HCT116 (cell line): ENCODE measurements around the gene KSR1. TPM values are rescaled to one million over a fixed set of nuclear protein-coding genes. Genes with fewer than 3 reads are reported as not detected.

Experiments used
- ATAC-seq: fragments of 200-7000 bp; cut with Tn5 transposase; 2 replicates; pipeline ENCODE4 v1.9.1; 2020; ENCODE audit warnings: mild to moderate bottlenecking, moderate library complexity
- BruUV-seq: library from RNA; stranded (reverse); fragments of 400-500 nt; replicated peaks from 2 replicates; lab custom pipeline; 2021; lab: Mats Ljungman, UMichigan
- CTCF ChIA-PET: fragments of 300-600 bp; sonication (Branson Sonifier 250); formaldehyde crosslinking; loops from one replicate; lab custom pipeline; 2021; ENCODE audit warnings: antibody characterized with exemption; lab: Charles Lee
- POLR2A ChIA-PET: fragments of 300-600, 350-600 bp; sonication (Branson Sonifier 250); formaldehyde crosslinking; loops from one replicate; lab custom pipeline; 2021; ENCODE audit warnings: antibody characterized with exemption; lab: Charles Lee
- RAD21 ChIA-PET, 2 experiments: fragments of 300-600 bp; sonication (Branson Sonifier 250); formaldehyde crosslinking; loops; one replicate each; lab custom pipeline; 2023; ENCODE audit warnings: low total read pairs in 2 of 2; ENCODE audit not compliant: uncharacterized antibody in 2 of 2, unreplicated experiment in 2 of 2, low non-redundant PET in 1 of 2; lab: Charles Lee
- DNase-seq: peaks from one replicate; pipeline ENCODE4 v3.0.0-alpha.2; 2010; ENCODE audit warnings: low read depth, low spot score
- H2AFZ ChIP-seq: fragments of 200-600 bp; shearing (Covaris generic), sonication (generic); 2 replicates; pipeline ENCODE4 v1.6.1; 2017; ENCODE audit warnings: low read depth, mixed run types, mixed read lengths, antibody characterized with exemption, low read length; ENCODE audit not compliant: poor library complexity, severe bottlenecking
- H3K27ac ChIP-seq: 2 replicates; pipeline ENCODE4 v1.5.1; 2012; ENCODE audit warnings: low read depth, low read length
- H3K27me3 ChIP-seq: fragments of 200-600 bp; sonication (generic); 2 replicates; pipeline ENCODE4 v1.6.1; 2016; ENCODE audit warnings: mixed run types, low read length, mixed read lengths; ENCODE audit not compliant: insufficient read depth
- H3K36me3 ChIP-seq, 2 experiments: fragments of 200-500 bp in 1 of 2; fragments of 200-600 bp in 1 of 2; sonication (Bioruptor generic) in 1 of 2; sonication (generic) in 1 of 2; 2 replicates each; pipeline versions ENCODE4 v1.5.1 to v1.6.1; 2014 to 2016; ENCODE audit warnings: low read length in 2 of 2, inconsistent platforms in 1 of 2, mixed read lengths in 1 of 2, mixed run types in 1 of 2; ENCODE audit not compliant: insufficient read depth in 2 of 2, control insufficient read depth in 1 of 2
- H3K4me1 ChIP-seq, 2 experiments: fragments of 200-600 bp in 1 of 2; sonication (generic) in 1 of 2; 2 replicates each; pipeline versions ENCODE4 v1.5.1 to v1.6.1; 2012 to 2017; ENCODE audit warnings: low read length in 2 of 2, inconsistent platforms in 1 of 2, mild to moderate bottlenecking in 1 of 2, mixed read lengths in 1 of 2, mixed run types in 1 of 2, moderate library complexity in 1 of 2; ENCODE audit not compliant: insufficient read depth in 2 of 2, control insufficient read depth in 1 of 2
- H3K4me2 ChIP-seq: fragments of 200-600 bp; sonication (generic); 2 replicates; pipeline ENCODE4 v1.6.1; 2017; ENCODE audit warnings: mixed run types, low read length, mixed read lengths
- H3K4me3 ChIP-seq, 2 experiments: fragments of 200-600 bp in 1 of 2; sonication (generic) in 1 of 2; replicated peaks in 1 of 2; 2 replicates each; pipeline ENCODE4 v1.5.1; 2011 to 2016; ENCODE audit warnings: low read length in 2 of 2, control low read depth in 1 of 2, low read depth in 1 of 2, mild to moderate bottlenecking in 1 of 2, mixed read lengths in 1 of 2, mixed run types in 1 of 2
- H3K79me2 ChIP-seq: fragments of 200-600 bp; sonication (generic); 2 replicates; pipeline ENCODE4 v1.6.1; 2017; ENCODE audit warnings: mild to moderate bottlenecking, mixed run types, low read length, moderate library complexity, mixed read lengths; ENCODE audit not compliant: insufficient read depth
- H3K9ac ChIP-seq: fragments of 200-600 bp; sonication (generic); 2 replicates; pipeline ENCODE4 v1.6.1; 2016; ENCODE audit warnings: low read length, mixed read lengths
- H3K9me2 ChIP-seq: fragments of 200-600 bp; sonication (generic), shearing (Covaris generic); 2 replicates; pipeline ENCODE4 v1.6.1; 2017; ENCODE audit warnings: mixed run types, mild to moderate bottlenecking, moderate library complexity; ENCODE audit not compliant: insufficient read depth
- H3K9me3 ChIP-seq, 2 experiments: fragments of 200-500 bp in 1 of 2; fragments of 200-600 bp in 1 of 2; sonication (Bioruptor generic) in 1 of 2; sonication (generic) in 1 of 2; 2 replicates each; pipeline ENCODE4 v1.6.1; 2014 to 2017; ENCODE audit warnings: low read length in 2 of 2, mixed read lengths in 2 of 2, inconsistent platforms in 1 of 2, low read depth in 1 of 2, mild to moderate bottlenecking in 1 of 2, mixed run types in 1 of 2, moderate library complexity in 1 of 2; ENCODE audit not compliant: control insufficient read depth in 1 of 2, insufficient read depth in 1 of 2
- H4K20me1 ChIP-seq: fragments of 200-600 bp; sonication (generic), shearing (Covaris generic); 2 replicates; pipeline ENCODE4 v1.6.1; 2017; ENCODE audit warnings: mixed run types, mild to moderate bottlenecking, moderate library complexity; ENCODE audit not compliant: insufficient read depth
- CBX3 ChIP-seq: IDR thresholded peaks from 2 replicates; pipeline ENCODE4 v1.6.1; 2012; ENCODE audit warnings: low read depth
- CEBPB ChIP-seq: IDR thresholded peaks from 2 replicates; pipeline ENCODE4 v1.6.1; 2012; ENCODE audit warnings: low read depth
- EGR1 ChIP-seq: IDR thresholded peaks from 2 replicates; pipeline ENCODE4 v1.6.1; 2012; ENCODE audit warnings: low read depth
- ELF1 ChIP-seq: IDR thresholded peaks from 2 replicates; pipeline ENCODE4 v1.6.1; 2012; ENCODE audit warnings: low read depth, borderline replicate concordance
- EZH2phosphoT487 ChIP-seq: fragments of 200-600 bp; IDR thresholded peaks from 2 replicates; pipeline ENCODE4 v1.6.1; 2018; ENCODE audit warnings: antibody characterized with exemption, borderline replicate concordance
- FOSL1 ChIP-seq: IDR thresholded peaks from 2 replicates; pipeline ENCODE4 v1.6.1; 2012; ENCODE audit warnings: low read depth
- POLR2A ChIP-seq: IDR thresholded peaks from 2 replicates; pipeline ENCODE4 v1.7.0; 2011; ENCODE audit warnings: borderline replicate concordance; ENCODE audit not compliant: insufficient read depth, insufficient read length; ENCODE audit errors: extremely low read depth
- SIN3A ChIP-seq: IDR thresholded peaks from 2 replicates; pipeline ENCODE4 v1.6.1; 2012; ENCODE audit warnings: low read depth
- SP1 ChIP-seq: IDR thresholded peaks from 2 replicates; pipeline ENCODE4 v1.6.1; 2012; ENCODE audit warnings: low read depth
- SRF ChIP-seq: IDR thresholded peaks from 2 replicates; pipeline ENCODE4 v1.6.1; 2012; ENCODE audit warnings: low read depth
- TCF7L2 ChIP-seq: IDR thresholded peaks from 2 replicates; pipeline ENCODE4 v1.7.0; 2011; ENCODE audit warnings: borderline replicate concordance, inconsistent platforms; ENCODE audit not compliant: insufficient read depth, insufficient read length; ENCODE audit errors: extremely low read depth
- YY1 ChIP-seq: IDR thresholded peaks from 2 replicates; pipeline ENCODE4 v1.6.1; 2011; ENCODE audit warnings: low read length, low read depth, moderate library complexity, mild to moderate bottlenecking; ENCODE audit not compliant: insufficient replicate concordance; ENCODE audit errors: extremely low read depth
- ZFX ChIP-seq: fragments of 450-650 bp; IDR thresholded peaks from 2 replicates; pipeline ENCODE4 v1.6.1; 2017
- intact Hi-C: fragments of 100-400 bp; cut with micrococcal nuclease; formaldehyde crosslinking; loops from 2 replicates; pipeline ENCODE4 v1.10.0; 2022
- total RNA-seq: library from RNA; stranded (reverse); gene quantifications from one replicate; pipeline ENCODE4 v1.2.1, GENCODE V29; 2021; ENCODE audit not compliant: unreplicated experiment
- TF ChIP-seq, protein P1 (sequence below): IDR thresholded peaks from 2 replicates; pipeline ENCODE4 v1.6.1; 2012; ENCODE audit warnings: low read depth
- TF ChIP-seq, protein P2 (sequence below): IDR thresholded peaks from 2 replicates; pipeline ENCODE4 v1.6.1; 2012
- TF ChIP-seq, protein P3 (sequence below): IDR thresholded peaks from 2 replicates; pipeline ENCODE4 v1.6.1; 2012

KSR1 gene
- total RNA-seq, 1 experiment from 2014 or later: 16.5 TPM

DNA sequence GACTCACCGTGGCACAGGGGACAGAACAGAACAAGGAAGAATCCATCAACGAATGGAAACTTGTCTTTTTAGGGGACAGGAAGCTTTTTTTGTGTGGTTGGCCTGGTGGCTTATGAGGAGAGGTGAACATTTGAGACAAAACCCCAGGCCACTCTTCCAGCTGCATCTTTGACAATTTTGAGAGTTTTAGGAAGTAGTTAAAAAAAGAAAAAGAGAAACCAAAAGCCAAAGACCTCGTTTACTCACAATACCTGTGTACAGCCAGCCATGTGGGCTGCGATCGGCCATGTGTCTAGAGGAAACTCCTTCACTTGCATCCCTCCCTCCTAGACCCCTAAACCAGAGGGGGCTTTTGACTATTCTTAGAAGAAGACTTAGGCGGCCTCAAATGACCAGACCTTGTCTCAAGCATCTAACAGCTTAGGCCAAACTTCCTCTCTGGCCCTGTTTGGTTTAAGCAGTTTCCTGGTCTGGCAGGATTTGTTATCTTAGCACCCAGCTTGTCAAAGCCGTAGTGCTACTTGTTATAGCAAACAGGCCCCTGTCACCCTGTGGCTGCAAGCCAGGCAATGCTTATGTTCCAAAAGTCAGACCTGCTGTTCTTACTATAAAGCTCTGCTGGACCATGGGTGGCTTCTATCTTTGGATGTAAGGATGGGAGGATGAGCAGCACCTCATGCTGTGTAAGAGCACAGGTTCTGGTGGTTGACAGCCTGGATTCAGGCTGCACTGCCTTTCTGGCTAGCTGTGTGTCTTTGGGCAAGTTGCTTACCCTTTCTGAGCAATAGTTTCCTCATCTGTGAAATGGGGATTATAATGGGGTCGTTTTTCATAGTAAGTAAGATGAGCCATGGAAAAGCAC lies 17.7 kb downstream of the KSR1 start:
- peak; percentile 61; the same call in 1 of the 2 replicates for ATAC-seq
- RAD21 ChIA-PET: no interaction called here
- H3K79me2 ChIP-seq: no peaks in the 10 kb centered on the region
- no peaks in the 10 kb centered on the region for H3K36me3 ChIP-seq
- TF ChIP-seq FOSL1 (peak; percentile 39; the same call in 1 of the 2 replicates), SP1 (no peak)
- H3K9me3 ChIP-seq: no peaks in the 10 kb centered on the region
- no peak overlapping the region for H2AFZ ChIP-seq
- CTCF ChIA-PET: no interaction called here
- peak overlapping the region in 1 of 2 experiments; percentile 18; a peak in 1 of 4 replicates for H3K4me3 ChIP-seq
- no peaks in the 10 kb centered on the region for H4K20me1 ChIP-seq
- H3K4me1 ChIP-seq: peaks cover 24 to 47% of the 10 kb centered on the region in 2 experiments
- H3K27ac ChIP-seq: no peak overlapping the region
- no peak for DNase-seq
- intact Hi-C loops: no loop called here
- no TSS peak for BruUV-seq
- H3K9me2 ChIP-seq: no peaks in the 10 kb centered on the region
- H3K4me2 ChIP-seq: peak overlapping the region; percentile 57
- no peaks in the 10 kb centered on the region for H3K27me3 ChIP-seq
- POLR2A ChIA-PET: interaction anchor here (0.6 kb wide), 1 partner anchor 16 kb away, joined by 3 read pairs; no protein-coding TSS in a partner anchor
- H3K9ac ChIP-seq: peak overlapping the region; percentile 35

DNA sequence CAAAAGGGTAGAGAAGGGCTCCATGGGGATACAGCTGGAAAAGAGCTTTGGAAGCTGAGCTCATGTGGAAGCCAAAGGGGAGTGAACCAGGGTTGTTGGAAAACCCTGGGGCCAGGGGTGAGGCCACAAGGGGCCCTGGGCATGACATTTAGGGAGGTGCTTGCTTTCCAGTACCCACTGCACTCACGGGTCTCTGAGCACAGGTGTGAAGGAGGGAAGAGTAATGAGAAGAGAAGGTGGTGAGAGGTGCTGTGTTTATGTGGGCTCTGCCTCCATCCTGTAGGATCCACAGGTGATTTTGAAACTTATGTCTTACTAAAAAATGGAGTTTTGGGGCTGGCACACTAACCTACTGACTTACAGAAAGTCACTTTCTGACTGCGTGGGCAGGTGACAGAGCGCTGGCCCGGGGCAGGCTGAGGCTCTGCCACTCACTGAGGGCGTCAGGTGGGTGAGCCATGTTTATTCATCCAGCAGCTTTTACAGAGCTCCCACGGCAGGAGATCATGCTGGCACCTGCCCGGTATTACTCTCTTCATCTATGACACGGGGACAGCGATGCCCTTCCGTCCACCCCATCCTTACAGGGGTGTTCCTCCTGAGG lies 18.9 kb downstream of the KSR1 start:
- Histone ChIP-seq H3K27ac (no peak overlapping the region), H3K4me2 (no peak overlapping the region), H3K27me3 (no peaks in the 10 kb centered on the region)
- no TSS peak for BruUV-seq
- CTCF ChIA-PET: interaction anchor here (0.9 kb wide), 1 partner anchor 120 kb away, joined by 3 read pairs; no protein-coding TSS in a partner anchor
- ATAC-seq: no peak
- RAD21 ChIA-PET: no interaction called here
- TF ChIP-seq, protein P1, sequence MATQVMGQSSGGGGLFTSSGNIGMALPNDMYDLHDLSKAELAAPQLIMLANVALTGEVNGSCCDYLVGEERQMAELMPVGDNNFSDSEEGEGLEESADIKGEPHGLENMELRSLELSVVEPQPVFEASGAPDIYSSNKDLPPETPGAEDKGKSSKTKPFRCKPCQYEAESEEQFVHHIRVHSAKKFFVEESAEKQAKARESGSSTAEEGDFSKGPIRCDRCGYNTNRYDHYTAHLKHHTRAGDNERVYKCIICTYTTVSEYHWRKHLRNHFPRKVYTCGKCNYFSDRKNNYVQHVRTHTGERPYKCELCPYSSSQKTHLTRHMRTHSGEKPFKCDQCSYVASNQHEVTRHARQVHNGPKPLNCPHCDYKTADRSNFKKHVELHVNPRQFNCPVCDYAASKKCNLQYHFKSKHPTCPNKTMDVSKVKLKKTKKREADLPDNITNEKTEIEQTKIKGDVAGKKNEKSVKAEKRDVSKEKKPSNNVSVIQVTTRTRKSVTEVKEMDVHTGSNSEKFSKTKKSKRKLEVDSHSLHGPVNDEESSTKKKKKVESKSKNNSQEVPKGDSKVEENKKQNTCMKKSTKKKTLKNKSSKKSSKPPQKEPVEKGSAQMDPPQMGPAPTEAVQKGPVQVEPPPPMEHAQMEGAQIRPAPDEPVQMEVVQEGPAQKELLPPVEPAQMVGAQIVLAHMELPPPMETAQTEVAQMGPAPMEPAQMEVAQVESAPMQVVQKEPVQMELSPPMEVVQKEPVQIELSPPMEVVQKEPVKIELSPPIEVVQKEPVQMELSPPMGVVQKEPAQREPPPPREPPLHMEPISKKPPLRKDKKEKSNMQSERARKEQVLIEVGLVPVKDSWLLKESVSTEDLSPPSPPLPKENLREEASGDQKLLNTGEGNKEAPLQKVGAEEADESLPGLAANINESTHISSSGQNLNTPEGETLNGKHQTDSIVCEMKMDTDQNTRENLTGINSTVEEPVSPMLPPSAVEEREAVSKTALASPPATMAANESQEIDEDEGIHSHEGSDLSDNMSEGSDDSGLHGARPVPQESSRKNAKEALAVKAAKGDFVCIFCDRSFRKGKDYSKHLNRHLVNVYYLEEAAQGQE: no peak
- no peak for TF ChIP-seq FOSL1
- no peak for TF ChIP-seq CEBPB
- TF ChIP-seq, protein P2, sequence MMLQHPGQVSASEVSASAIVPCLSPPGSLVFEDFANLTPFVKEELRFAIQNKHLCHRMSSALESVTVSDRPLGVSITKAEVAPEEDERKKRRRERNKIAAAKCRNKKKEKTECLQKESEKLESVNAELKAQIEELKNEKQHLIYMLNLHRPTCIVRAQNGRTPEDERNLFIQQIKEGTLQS: no peak
- TF ChIP-seq TCF7L2: no peak
- TF ChIP-seq ELF1: no peak
- no peak for TF ChIP-seq EZH2phosphoT487
- no peak for TF ChIP-seq SIN3A
- TF ChIP-seq CBX3: no peak
- no peak for TF ChIP-seq YY1
- no peak for TF ChIP-seq EGR1
- TF ChIP-seq POLR2A: no peak
- TF ChIP-seq SRF: no peak
- no peak for TF ChIP-seq ZFX
- no peak for TF ChIP-seq SP1
- TF ChIP-seq, protein P3, sequence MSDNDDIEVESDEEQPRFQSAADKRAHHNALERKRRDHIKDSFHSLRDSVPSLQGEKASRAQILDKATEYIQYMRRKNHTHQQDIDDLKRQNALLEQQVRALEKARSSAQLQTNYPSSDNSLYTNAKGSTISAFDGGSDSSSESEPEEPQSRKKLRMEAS: no peak
- TF ChIP-seq, all 23 proteins: peak for 0
- peaks cover 24 to 47% of the 10 kb centered on the region in 2 experiments for H3K4me1 ChIP-seq
- no peaks in the 10 kb centered on the region for H3K9me3 ChIP-seq
- no peaks in the 10 kb centered on the region for H3K36me3 ChIP-seq
- intact Hi-C loops: no loop called here
- POLR2A ChIA-PET: no interaction called here
- no peak overlapping the region for H3K9ac ChIP-seq
- H3K4me3 ChIP-seq: no peak overlapping the region
- H3K79me2 ChIP-seq: no peaks in the 10 kb centered on the region
- no peaks in the 10 kb centered on the region for H3K9me2 ChIP-seq
- DNase-seq: no peak
- no peak overlapping the region for H2AFZ ChIP-seq
- H4K20me1 ChIP-seq: no peaks in the 10 kb centered on the region
